SK-MEL-5 (cell line): ENCODE measurements around the gene CAND1. TPM values are rescaled to one million over a fixed set of nuclear protein-coding genes. Genes with fewer than 3 reads are reported as not detected.

Experiments
- DNase-seq: peaks from one replicate; pipeline ENCODE4 v3.0.0-alpha.2; 2016; ENCODE audit warnings: low read depth, low spot score
- in situ Hi-C: cut with HindIII; loops from 2 replicates; pipeline ENCODE4 v1.10.0; 2016; ENCODE audit warnings: low sequenced_read_pairs, high pct_unique_total_duplicates, low pct_unique_long_range_greater_than_20kb
- total RNA-seq: library from RNA; depleted of rRNA; stranded (reverse); fragments of >200 nt; shearing (Covaris generic); gene quantifications from 2 replicates; pipeline ENCODE4 v1.2.3, GENCODE V29; 2014

CAND1 gene
- total RNA-seq, 1 experiment from 2014 or later, result 83.9 TPM

- in situ Hi-C loops, result no loop called here
- no peak for DNase-seq
Measured at GRCh38 chr12:67275380-67275913, 6.3 kb downstream of the CAND1 start.

DNA sequence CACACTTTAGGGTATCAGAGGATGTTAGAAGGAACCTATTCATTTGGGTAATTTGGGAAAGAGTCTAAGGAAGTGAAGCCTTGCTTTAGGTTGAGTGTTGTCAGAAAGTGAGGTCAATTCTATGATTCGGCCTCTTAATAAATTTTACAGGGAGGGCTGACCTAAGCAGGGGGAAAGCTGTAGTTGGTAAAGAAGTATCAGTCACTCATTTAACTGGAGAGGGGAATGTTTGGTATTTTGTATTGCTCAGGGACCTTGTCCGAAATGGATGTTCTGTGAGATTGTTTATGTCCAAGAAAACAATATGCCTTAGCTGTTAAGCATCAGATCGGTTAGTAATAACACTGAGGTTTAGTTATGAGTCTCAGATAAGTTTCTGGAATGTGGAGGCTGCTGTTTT, 7.3 kb downstream of the CAND1 start:
- in situ Hi-C loops, result no loop called here
- DNase-seq, result no peak

DNA sequence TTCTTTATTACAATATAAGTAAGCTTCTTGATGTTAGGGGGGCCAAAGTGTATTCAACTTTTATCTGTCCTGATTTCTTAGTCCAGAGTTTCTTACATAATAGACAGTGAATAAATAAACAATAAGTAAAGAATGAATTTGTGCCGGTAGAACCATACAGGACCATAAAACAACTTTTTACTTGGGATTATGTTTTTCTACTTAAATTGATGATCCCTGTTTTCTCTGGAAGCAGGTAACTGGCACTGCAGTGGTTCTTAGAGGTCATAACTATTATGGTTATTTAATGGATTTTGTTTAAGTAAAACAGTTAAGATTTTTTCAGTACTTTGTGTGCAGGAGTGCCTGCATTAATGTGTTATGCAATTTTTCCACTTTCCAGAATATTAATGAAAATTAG, 10.5 kb downstream of the CAND1 start:
- no peak for DNase-seq
- in situ Hi-C loops, result no loop called here

DNA sequence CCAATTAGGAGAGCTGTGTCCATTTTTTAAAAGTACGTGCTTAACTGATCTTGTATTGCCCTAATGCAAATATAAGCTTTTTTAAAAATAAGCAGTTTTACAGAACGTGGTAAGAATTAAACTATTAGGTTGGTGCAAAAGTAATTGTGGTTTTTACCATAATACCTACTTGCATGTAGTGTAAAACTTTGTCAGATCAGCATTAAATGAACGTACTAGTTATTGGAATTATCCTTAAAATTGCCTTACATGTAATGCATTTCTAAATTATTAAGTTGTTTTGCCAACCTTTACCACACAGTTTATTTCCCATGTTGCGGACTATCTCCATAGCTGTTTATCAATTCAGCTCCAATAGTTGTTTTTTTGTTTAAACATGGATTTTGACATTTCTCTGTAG, 10.9 kb downstream of the CAND1 start:
- in situ Hi-C loops, result no loop called here
- no peak for DNase-seq

GRCh38 chr12:67280572-67280971, 11.4 kb downstream of the CAND1 start:
- no peak for DNase-seq
- in situ Hi-C loops, result no loop called here

- in situ Hi-C loops, result no loop called here
- DNase-seq, result no peak
Measured at GRCh38 chr12:67284561-67284960, 15.4 kb downstream of the CAND1 start.

DNA sequence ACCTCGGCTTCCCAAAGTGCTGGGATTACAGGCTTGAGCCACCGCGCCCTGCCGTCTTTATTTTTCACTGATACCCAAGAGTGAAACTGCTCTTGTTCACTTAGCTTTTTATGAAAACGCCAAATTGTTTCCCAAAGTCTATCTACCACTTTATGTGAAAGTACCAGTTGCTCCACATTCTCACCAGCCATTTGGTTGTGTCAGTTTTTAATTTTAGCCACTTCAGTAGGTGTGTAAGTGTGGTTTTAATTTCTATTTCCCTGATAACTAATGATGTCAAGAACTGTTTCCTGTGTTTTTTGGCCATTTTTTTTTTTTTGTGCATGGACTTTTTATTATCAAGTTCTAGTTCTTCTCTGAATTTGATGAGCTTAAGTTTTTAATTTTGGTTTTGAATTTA, 17.1 kb downstream of the CAND1 start:
- DNase-seq, result no peak
- in situ Hi-C loops, result no loop called here

- DNase-seq, result no peak
- in situ Hi-C loops, result no loop called here
Measured at GRCh38 chr12:67287311-67287710, 18.2 kb downstream of the CAND1 start.

DNA sequence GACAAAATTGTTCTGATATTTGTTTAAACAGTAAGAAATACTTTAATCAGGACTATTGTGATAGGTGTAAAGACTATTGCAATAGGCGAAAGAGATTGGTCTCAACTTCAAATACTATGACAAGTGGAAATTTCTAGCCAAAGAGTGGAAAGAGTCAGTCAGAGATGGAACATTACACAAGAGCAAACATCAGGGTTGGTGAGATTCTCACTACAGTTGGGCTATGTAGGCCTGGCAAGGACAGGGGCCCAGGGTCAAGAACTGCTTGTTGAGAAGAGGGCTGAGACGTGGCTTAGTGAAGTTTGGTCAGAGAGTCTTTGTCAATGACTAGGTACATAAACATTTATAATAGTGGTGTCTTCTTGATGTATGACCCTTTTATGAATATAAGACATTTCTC, 19.4 kb downstream of the CAND1 start:
- no peak for DNase-seq
- in situ Hi-C loops, result no loop called here

- in situ Hi-C loops, result no loop called here
Measured at GRCh38 chr12:67290378-67290777, 21.2 kb downstream of the CAND1 start.

GRCh38 chr12:67299526-67299925, 30.4 kb downstream of the CAND1 start:
- in situ Hi-C loops, result no loop called here
- DNase-seq, result no peak

More at GRCh38 chr12:67290378-67290777, 21.2 kb downstream of the CAND1 start:
- DNase-seq, result no peak

DNA sequence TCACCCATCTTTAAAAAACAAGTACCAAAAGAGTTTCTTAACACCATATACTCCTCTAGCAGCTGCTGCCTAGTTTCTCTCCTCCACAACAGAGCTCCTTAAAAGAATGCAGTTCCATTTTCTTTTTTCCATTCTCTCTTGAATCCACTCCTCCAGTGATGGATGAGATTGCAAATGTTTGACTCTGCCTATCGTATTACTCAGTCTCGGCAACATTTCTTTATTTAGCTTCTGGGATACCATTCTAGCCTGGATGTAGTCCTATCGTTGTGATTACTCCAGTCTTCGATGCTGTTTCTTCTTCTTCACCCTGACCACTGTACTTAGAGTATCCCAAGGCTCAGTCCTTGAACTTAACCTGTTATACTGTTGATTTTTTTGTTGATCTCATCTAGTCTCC, 30.8 kb downstream of the CAND1 start:
- in situ Hi-C loops, result no loop called here

GRCh38 chr12:67302162-67302561, 33.0 kb downstream of the CAND1 start:
- no peak for DNase-seq
- in situ Hi-C loops, result no loop called here

More for the DNA sequence above, 30.8 kb downstream of the CAND1 start:
- DNase-seq, result no peak

DNA sequence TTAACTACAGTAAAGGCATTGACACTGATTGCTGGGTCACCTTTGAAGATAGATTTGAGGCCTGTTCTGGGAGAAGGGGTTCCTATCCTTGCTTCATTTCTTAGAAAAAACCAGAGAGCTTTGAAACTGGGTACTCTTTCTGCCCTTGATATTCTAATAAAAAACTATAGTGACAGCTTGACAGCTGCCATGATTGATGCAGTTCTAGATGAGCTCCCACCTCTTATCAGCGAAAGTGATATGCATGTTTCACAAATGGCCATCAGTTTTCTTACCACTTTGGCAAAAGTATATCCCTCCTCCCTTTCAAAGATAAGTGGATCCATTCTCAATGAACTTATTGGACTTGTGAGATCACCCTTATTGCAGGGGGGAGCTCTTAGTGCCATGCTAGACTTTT, 36.4 kb downstream of the CAND1 start:
- in situ Hi-C loops, result no loop called here
- DNase-seq, result no peak

DNA sequence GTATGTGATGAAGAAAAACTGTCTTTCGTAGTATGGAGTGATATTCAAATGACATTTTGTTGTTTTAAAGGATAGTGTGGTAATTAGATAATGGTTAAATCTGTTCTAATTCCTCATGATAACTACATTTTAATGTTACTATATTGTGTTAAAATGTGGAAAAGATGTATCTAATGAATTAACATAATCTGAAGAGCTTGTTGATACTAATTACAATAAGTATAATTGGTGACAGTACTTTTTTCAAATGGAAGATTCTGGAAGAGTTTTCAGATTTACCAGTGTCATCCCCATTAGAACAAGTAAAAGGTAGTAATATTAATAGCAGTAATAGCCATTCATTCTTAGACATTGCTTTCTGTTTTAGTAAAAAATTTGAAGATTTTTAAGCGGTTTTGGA, 37.6 kb downstream of the CAND1 start:
- no peak for DNase-seq
- in situ Hi-C loops, result no loop called here

GRCh38 chr12:67315661-67316060, 46.5 kb downstream of the CAND1 start:
- in situ Hi-C loops, result no loop called here
- DNase-seq, result no peak

DNA sequence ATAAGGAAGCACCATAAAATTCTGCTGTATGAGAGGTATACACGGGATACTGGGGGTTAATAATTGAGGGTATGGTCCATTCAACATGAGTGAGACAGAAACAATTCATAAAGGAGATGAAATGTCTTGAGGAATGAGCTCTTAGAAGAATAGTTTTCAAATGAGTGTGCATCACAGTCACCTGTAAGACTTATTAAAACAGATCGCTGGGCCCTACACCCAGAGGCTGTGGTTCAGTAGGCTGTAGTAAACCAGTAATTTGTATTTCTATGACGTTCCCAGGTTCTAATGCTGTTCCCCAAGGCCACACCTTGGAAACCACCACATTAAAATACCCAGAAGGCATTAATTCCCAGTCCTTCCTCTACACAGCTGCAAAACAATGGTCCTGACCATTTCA, 49.6 kb downstream of the CAND1 start:
- in situ Hi-C loops, result no loop called here

DNA sequence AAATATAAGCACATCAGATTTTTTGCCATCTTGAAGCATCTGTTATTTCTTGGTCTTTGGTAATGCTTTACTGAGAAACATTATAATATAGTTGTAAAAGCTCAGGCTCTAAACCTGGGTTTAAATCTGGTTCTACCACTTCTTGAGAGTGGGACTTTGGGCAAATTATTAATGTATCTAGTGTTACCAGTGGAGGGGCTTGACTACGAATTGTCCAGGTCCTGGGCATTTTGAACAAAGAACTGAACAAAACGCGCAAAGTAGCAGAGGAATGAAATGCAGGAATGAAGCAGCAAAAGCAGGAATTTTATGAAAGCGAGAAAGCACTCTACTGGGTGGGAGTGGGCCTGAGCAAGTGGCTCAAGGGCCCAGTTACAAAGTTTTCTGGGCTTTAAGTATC, 50.8 kb downstream of the CAND1 start:
- DNase-seq, result no peak
- in situ Hi-C loops, result no loop called here

More for the DNA sequence above, 49.6 kb downstream of the CAND1 start:
- DNase-seq, result no peak

DNA sequence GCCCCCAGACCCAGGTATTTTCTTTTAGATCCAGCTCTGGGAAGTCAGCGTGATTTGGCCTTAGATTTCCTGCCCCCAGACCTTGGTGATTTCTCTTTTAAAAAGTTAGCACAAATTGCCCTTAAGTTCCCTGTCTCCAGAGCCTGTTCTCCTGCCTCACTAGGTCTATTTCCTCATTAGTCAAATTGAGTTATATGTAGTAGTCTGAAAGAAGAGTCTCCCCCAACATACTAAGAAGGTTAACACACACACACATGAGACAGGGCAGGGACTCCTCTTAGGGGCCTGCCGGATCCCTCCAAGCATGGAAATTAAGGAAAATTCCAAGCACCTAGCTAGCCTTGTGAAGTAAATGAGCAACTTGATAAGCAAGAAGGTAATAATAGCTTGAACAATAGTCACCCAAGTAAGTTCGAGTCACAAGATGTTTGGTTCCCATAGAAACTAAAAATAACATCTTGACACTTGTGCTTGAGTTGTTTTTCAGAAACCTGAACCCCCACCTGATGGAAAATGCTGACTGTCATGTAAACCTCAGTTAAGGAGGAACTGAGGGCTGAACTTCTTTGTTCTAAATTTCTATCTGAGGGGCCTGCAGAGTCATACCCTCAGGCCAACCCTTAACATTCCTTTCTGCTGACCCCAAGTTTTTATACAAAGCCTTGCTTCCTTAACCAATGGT, 51.6 kb downstream of the CAND1 start:
- no peak for DNase-seq
- in situ Hi-C loops, result no loop called here

DNA sequence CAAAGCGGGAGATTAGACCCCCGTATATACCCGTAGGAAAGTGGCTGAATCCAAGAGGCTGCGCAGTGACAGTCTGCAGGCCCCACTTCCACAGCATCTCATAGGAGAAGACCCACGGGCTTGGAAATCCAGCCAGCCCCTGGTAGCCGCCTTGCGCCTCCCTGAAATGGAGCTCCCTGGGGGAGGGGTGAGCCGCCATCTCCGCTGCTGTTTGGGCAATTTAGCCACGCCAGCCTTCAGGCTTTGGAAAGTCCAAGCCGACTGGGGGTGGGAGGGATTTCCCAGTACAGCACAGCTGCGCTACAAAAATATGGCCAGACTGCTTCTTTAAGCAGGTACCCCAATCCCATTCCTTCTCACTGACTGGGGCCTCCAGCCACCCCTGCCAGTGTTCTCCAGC, 53.4 kb downstream of the CAND1 start:
- DNase-seq, result no peak
- in situ Hi-C loops, result no loop called here
